A549 (cell line): Measurements from ENCODE around the gene MYCN. TPM values are rescaled to one million over a fixed set of nuclear protein-coding genes. Genes with fewer than 3 reads are reported as not detected.
"Not testable (repeated sequence)": the region's sequence is repeated elsewhere in the genome, so short reads cannot be mapped to it uniquely, and the experiment has no call there.

ENCODE experiments used
- ATAC-seq, 2 experiments: fragments of 200-7000 bp in 1 of 2; fragments of >200 bp in 1 of 2; cut with Nextera tagmentation in 1 of 2; cut with Tn5 transposase in 1 of 2; 3 replicates each; pipeline versions ENCODE4 v1.8.0 to v1.9.1; 2018 to 2020; ENCODE audit warnings: mild to moderate bottlenecking in 1 of 2, moderate library complexity in 1 of 2
- CTCF ChIA-PET: fragments of 300-600 bp; sonication (Branson Sonifier 250); formaldehyde crosslinking; extraction: SDS; loops from one replicate; lab custom pipeline; 2021; ENCODE audit warnings: antibody characterized with exemption, inconsistent platforms; lab: Yijun Ruan, JAX
- POLR2A ChIA-PET: fragments of 350-600 bp; formaldehyde crosslinking; extraction: SDS; loops from one replicate; lab custom pipeline; 2021; ENCODE audit warnings: antibody characterized with exemption, inconsistent platforms; lab: Yijun Ruan, JAX
- DNase-seq, 2 experiments: peaks; one replicate each; pipeline versions ENCODE4 v3.0.0 to v3.0.0-alpha.2; 2011 to 2016; ENCODE audit warnings: low read depth in 1 of 2, low spot score in 1 of 2
- FAIRE-seq: peaks from 2 replicates; lab custom pipeline; 2011; peaks lifted over from hg19 to GRCh38; lab: Jason Lieb, UNC
- H3K27ac ChIP-seq, 2 experiments: fragments of >200 bp; sonication (Bioruptor Twin); formaldehyde crosslinking; 3 replicates each; pipeline ENCODE4 v1.5.1; 2016 to 2017
- H3K4me1 ChIP-seq: fragments of >200 bp; sonication (Bioruptor Twin); formaldehyde crosslinking; 3 replicates; pipeline ENCODE4 v1.6.1; 2016
- H3K4me2 ChIP-seq: fragments of >200 bp; sonication (Bioruptor Twin); formaldehyde crosslinking; 3 replicates; pipeline ENCODE4 v1.6.1; 2016
- H3K4me3 ChIP-seq: fragments of >200 bp; sonication (Bioruptor Twin); formaldehyde crosslinking; 3 replicates; pipeline ENCODE4 v1.5.1; 2016
- H3K9me3 ChIP-seq: fragments of >200 bp; sonication (Bioruptor Twin); formaldehyde crosslinking; 3 replicates; pipeline ENCODE4 v1.6.1; 2016
- CBX2 ChIP-seq: fragments of 200-600 bp; sonication (generic); IDR thresholded peaks from 2 replicates; pipeline ENCODE4 v1.6.1; 2016; ENCODE audit warnings: low read depth, mild to moderate bottlenecking, borderline replicate concordance
- CBX8 ChIP-seq: fragments of 200-600 bp; sonication (generic); IDR thresholded peaks from 2 replicates; pipeline ENCODE4 v1.6.1; 2016
- EHF ChIP-seq: fragments of 250-450 bp; sonication (Bioruptor Pico); IDR thresholded peaks from 2 replicates; pipeline ENCODE4 v1.5.0; 2020; ENCODE audit warnings: mild to moderate bottlenecking
- ELK1 ChIP-seq: fragments of 150-350 bp; IDR thresholded peaks from 2 replicates; pipeline ENCODE4 v1.6.1; 2014; ENCODE audit warnings: low read depth, mild to moderate bottlenecking, low read length
- FOSB ChIP-seq: fragments of 250-450 bp; sonication (Bioruptor Pico); IDR thresholded peaks from 2 replicates; pipeline ENCODE4 v1.5.0; 2020; ENCODE audit warnings: mild to moderate bottlenecking, moderate library complexity
- FOXS1 ChIP-seq: fragments of 250-450 bp; sonication (Bioruptor Pico); IDR thresholded peaks from 2 replicates; pipeline ENCODE4 v1.5.0; 2020; ENCODE audit warnings: mild to moderate bottlenecking, moderate library complexity
- GATA3 ChIP-seq: IDR thresholded peaks from 2 replicates; pipeline ENCODE4 v1.6.1; 2012; ENCODE audit warnings: borderline replicate concordance
- HMGXB4 ChIP-seq: fragments of 250-450 bp; sonication (Bioruptor Pico); IDR thresholded peaks from 2 replicates; pipeline ENCODE4 v1.5.0; 2021; ENCODE audit warnings: mild to moderate bottlenecking, moderate library complexity, borderline replicate concordance
- HOXA7 ChIP-seq: fragments of 250-450 bp; sonication (Bioruptor Pico); IDR thresholded peaks from 2 replicates; pipeline ENCODE4 v1.5.0; 2020; ENCODE audit warnings: mild to moderate bottlenecking, moderate library complexity
- HOXB13 ChIP-seq: fragments of 250-450 bp; sonication (Bioruptor Pico); IDR thresholded peaks from 2 replicates; pipeline ENCODE4 v1.5.0; 2020; ENCODE audit warnings: low read depth, mild to moderate bottlenecking, moderate library complexity
- HOXB5 ChIP-seq: fragments of 250-450 bp; sonication (Bioruptor Pico); IDR thresholded peaks from 2 replicates; pipeline ENCODE4 v1.5.0; 2020; ENCODE audit warnings: mild to moderate bottlenecking, moderate library complexity
- KDM1A ChIP-seq: fragments of 200-600 bp; sonication (generic); IDR thresholded peaks from 2 replicates; pipeline ENCODE4 v1.6.1; 2016; ENCODE audit warnings: low read depth, mild to moderate bottlenecking
- MAZ ChIP-seq: fragments of 150-350 bp; IDR thresholded peaks from 2 replicates; pipeline ENCODE4 v1.6.1; 2014; ENCODE audit warnings: antibody characterized with exemption, low read depth, low read length, borderline replicate concordance
- MYC ChIP-seq: IDR thresholded peaks from 2 replicates; pipeline ENCODE4 v1.6.1; 2012; ENCODE audit warnings: mild to moderate bottlenecking, inconsistent platforms, low read length, improper control_type of control experiment, borderline replicate concordance
- PBX3 ChIP-seq: IDR thresholded peaks from 2 replicates; pipeline ENCODE4 v1.6.1; 2012
- POLR2A ChIP-seq: IDR thresholded peaks from 2 replicates; pipeline ENCODE4 v1.6.1; 2012; ENCODE audit warnings: mild to moderate bottlenecking, low read length
- REST ChIP-seq: fragments of 200-600 bp; sonication (generic); IDR thresholded peaks from 2 replicates; pipeline ENCODE4 v1.6.1; 2016; ENCODE audit warnings: antibody characterized with exemption, mild to moderate bottlenecking, moderate library complexity
- RFX5 ChIP-seq: fragments of 450-650 bp; IDR thresholded peaks from 2 replicates; pipeline ENCODE4 v1.7.1; 2014; ENCODE audit warnings: antibody characterized with exemption, mild to moderate bottlenecking, moderate library complexity
- SMC3 ChIP-seq: fragments of >200 bp; sonication (Bioruptor Twin); formaldehyde crosslinking; IDR thresholded peaks from 3 replicates; pipeline ENCODE4 v1.6.1; 2018; ENCODE audit warnings: inconsistent platforms
- TFCP2L1 ChIP-seq: fragments of 250-450 bp; sonication (Bioruptor Pico); IDR thresholded peaks from 2 replicates; pipeline ENCODE4 v1.5.0; 2021; ENCODE audit warnings: mild to moderate bottlenecking
- ZC3H11A ChIP-seq: fragments of 450-650 bp; IDR thresholded peaks from 2 replicates; pipeline ENCODE4 v1.6.1; 2014; ENCODE audit warnings: antibody characterized with exemption, mild to moderate bottlenecking
- ZFP36 ChIP-seq: fragments of 450-650 bp; IDR thresholded peaks from 2 replicates; pipeline ENCODE4 v1.6.1; 2014; ENCODE audit warnings: borderline replicate concordance; ENCODE audit not compliant: partially characterized antibody
- ZNF302 ChIP-seq: fragments of 250-450 bp; sonication (Bioruptor Pico); IDR thresholded peaks from 2 replicates; pipeline ENCODE4 v1.9.0; 2021; ENCODE audit warnings: inconsistent platforms, mild to moderate bottlenecking, moderate library complexity
- WGBS: methylation state at CpG from one replicate; pipeline ENCODE4 v1.1.6; 2017; ENCODE audit errors: missing lambda C conversion rate; 5-methylcytosine and 5-hydroxymethylcytosine counted together
- polyA plus RNA-seq, 4 experiments: library from polyadenylated mRNA; depleted of rRNA in 3 of 4; stranded (reverse); fragments of >200 nt; fragmentation: RNase III in 1 of 4; extraction: RNeasy Plus Mini Kit Qiagen cat#74134 plus additional on column Dnase treatment in 1 of 4; gene quantifications; 2 replicates in 3 of 4; 3 replicates in 1 of 4; pipeline ENCODE4 v1.2.3, GENCODE V29; 2011 to 2017

The MYCN gene
- polyA plus RNA-seq, 2 of the 4 experiments (the other 2 are of a cell fraction): not detected

- no peak for DNase-seq
- Histone ChIP-seq H3K4me2 (no peak overlapping the region), H3K4me1 (no peaks in the 10 kb centered on the region), H3K27ac (no peak overlapping the region), H3K4me3 (no peak overlapping the region), H3K9me3 (no peaks in the 10 kb centered on the region)
- ATAC-seq: no peak
- 30% methylated on average over 5 of the region's 5 CpGs for WGBS
- TF ChIP-seq GATA3 (no peak), EHF (CRISPR knock-in tag) (no peak), KDM1A (no peak), SMC3 (no peak), CBX2 (no peak), ZFP36 (no peak), POLR2A (no peak), ZC3H11A (no peak), CBX8 (no peak), MYC (no peak), TFCP2L1 (CRISPR knock-in tag) (no peak), PBX3 (no peak), HOXB13 (CRISPR knock-in tag) (no peak), ZNF302 (CRISPR knock-in tag) (no peak), FOXS1 (CRISPR knock-in tag) (no peak), FOSB (CRISPR knock-in tag) (no peak), MAZ (no peak), HOXA7 (CRISPR knock-in tag) (no peak), HOXB5 (CRISPR knock-in tag) (no peak), HMGXB4 (no peak)
- FAIRE-seq: no peak
- ChIA-PET CTCF (interaction anchor here (1.2 kb wide), 1 partner anchor 9 kb away, joined by 3 read pairs; no protein-coding TSS in a partner anchor), POLR2A (no interaction called here)
These were observed 10.0 kb downstream of the MYCN start for GRCh38 chr2:15950088-15950952.

GRCh38 chr2:15951936-15952335, 11.6 kb downstream of the MYCN start:
- H3K4me2 ChIP-seq, H3K4me3 ChIP-seq, FAIRE-seq, H3K27ac ChIP-seq, H3K9me3 ChIP-seq, POLR2A ChIA-PET, H3K4me1 ChIP-seq, DNase-seq, ATAC-seq: not testable (repeated sequence)
- 81% methylated on average over 11 of the region's 11 CpGs for WGBS
- CTCF ChIA-PET: interaction anchor here (0.9 kb wide), 1 partner anchor 314 kb away, joined by 3 read pairs; no protein-coding TSS in a partner anchor

- Histone ChIP-seq H3K4me1 (no peaks in the 10 kb centered on the region), H3K4me3 (no peak overlapping the region), H3K4me2 (no peak overlapping the region), H3K27ac (no peak overlapping the region), H3K9me3 (no peaks in the 10 kb centered on the region)
- CTCF ChIA-PET: interaction anchor here (0.9 kb wide), 1 partner anchor 315 kb away, joined by 3 read pairs; no protein-coding TSS in a partner anchor
- FAIRE-seq (no peak), ATAC-seq (no peak), DNase-seq (no peak)
- WGBS: 27% methylated on average over 10 of the region's 10 CpGs
- POLR2A ChIA-PET: no interaction called here
- no peak for TF ChIP-seq FOXS1 (CRISPR knock-in tag)
- TF ChIP-seq FOSB (CRISPR knock-in tag): no peak
- TF ChIP-seq HOXB5 (CRISPR knock-in tag): no peak
- no peak for TF ChIP-seq RFX5
- no peak for TF ChIP-seq POLR2A
- no peak for TF ChIP-seq REST
- no peak for TF ChIP-seq ELK1
- no peak for TF ChIP-seq CBX8
- no peak for TF ChIP-seq KDM1A
- no peak for TF ChIP-seq EHF (CRISPR knock-in tag)
- no peak for TF ChIP-seq GATA3
These were observed 12.2 kb downstream of the MYCN start for GRCh38 chr2:15952451-15953146.
